PC-3 (cell line): ENCODE results near the gene CDK10.

ENCODE experiments used
- EZH2 ChIP-seq: fragments of 300-600 bp; sonication (generic); IDR thresholded peaks from one replicate; pipeline ENCODE4 v1.6.1; 2017; ENCODE audit warnings: antibody characterized with exemption, mild to moderate bottlenecking, low read length; ENCODE audit not compliant: unreplicated experiment
- EZH2phosphoT487 ChIP-seq: fragments of 300-600 bp; sonication (generic); IDR thresholded peaks from 2 replicates; pipeline ENCODE4 v1.6.1; 2018; ENCODE audit warnings: mild to moderate bottlenecking, antibody characterized with exemption, low read length, borderline replicate concordance
- TF ChIP-seq, protein P1 (sequence below): fragments of 300-600 bp; sonication (generic); conservative IDR thresholded peaks from 2 replicates; pipeline ENCODE4 v1.5.1; 2017; ENCODE audit warnings: antibody characterized with exemption, low read depth, mild to moderate bottlenecking, low read length

DNA sequence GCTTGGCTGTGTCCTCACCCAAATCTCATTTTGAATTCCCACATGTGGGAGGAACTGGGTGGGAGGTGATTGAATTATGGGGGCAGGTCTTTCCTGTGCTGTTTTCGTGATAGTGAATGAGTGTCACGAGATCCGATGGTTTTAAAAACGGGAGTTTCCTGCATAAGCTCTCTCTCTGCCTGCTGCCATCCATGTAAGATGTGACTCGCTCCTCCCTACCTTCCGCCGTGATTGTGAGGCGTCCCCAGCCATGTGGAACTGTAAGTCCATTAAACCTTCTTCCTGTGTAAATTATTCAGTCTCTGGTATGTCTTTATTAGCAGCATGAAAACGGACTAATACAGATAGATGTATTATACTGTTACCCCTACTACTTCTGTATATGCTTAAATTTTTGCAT is 25.3 kb upstream of the CDK10 start:
- TF ChIP-seq, protein P1, sequence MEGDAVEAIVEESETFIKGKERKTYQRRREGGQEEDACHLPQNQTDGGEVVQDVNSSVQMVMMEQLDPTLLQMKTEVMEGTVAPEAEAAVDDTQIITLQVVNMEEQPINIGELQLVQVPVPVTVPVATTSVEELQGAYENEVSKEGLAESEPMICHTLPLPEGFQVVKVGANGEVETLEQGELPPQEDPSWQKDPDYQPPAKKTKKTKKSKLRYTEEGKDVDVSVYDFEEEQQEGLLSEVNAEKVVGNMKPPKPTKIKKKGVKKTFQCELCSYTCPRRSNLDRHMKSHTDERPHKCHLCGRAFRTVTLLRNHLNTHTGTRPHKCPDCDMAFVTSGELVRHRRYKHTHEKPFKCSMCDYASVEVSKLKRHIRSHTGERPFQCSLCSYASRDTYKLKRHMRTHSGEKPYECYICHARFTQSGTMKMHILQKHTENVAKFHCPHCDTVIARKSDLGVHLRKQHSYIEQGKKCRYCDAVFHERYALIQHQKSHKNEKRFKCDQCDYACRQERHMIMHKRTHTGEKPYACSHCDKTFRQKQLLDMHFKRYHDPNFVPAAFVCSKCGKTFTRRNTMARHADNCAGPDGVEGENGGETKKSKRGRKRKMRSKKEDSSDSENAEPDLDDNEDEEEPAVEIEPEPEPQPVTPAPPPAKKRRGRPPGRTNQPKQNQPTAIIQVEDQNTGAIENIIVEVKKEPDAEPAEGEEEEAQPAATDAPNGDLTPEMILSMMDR: no peak
- TF ChIP-seq EZH2: no peak
- TF ChIP-seq EZH2phosphoT487: no peak
